ENCODE results near the gene FRMD4A. TPM values are rescaled to one million over a fixed set of nuclear protein-coding genes. Genes with fewer than 3 reads are reported as not detected.

Gene FRMD4A
- total RNA-seq, 4 donors from 2014 or later: 4.4 to 7.1 (median 5.2) TPM

GRCh38 chr10:13970957-13971353, 359.8 kb downstream of the FRMD4A start:
- H3K4me1 ChIP-seq: no peaks in the 10 kb centered on the region
- DNase-seq (no peak), ATAC-seq (no peak)
- intact Hi-C loops (cut with DNase I; ENCODE audit: low total_unique reads) (no loop called here), in situ Hi-C loops (cut with MboI; ENCODE audit: low sequenced_read_pairs in 4 of 4) (loop anchor here in 1 of 4 donors (25.0 kb wide), 1 partner anchor 309 kb away; no protein-coding TSS in a partner anchor)
- TF ChIP-seq POLR2A (IDR thresholded peaks at IDR 0.05) (no peak), CTCF (IDR thresholded peaks at IDR 0.05 in 4 of 5, conservative IDR thresholded peaks at IDR 0.05 in 1 of 5) (no peak)
- H3K4me3 ChIP-seq: no peak overlapping the region
- no peaks in the 10 kb centered on the region for H3K36me3 ChIP-seq
- no peaks in the 10 kb centered on the region for H3K27me3 ChIP-seq
- H3K27ac ChIP-seq: no peak overlapping the region
- H3K9me3 ChIP-seq: no peaks in the 10 kb centered on the region

- ATAC-seq: no peak
- no peaks in the 10 kb centered on the region for H3K4me1 ChIP-seq
- H3K9me3 ChIP-seq: no peaks in the 10 kb centered on the region
- in situ Hi-C loops (cut with MboI; ENCODE audit: low sequenced_read_pairs in 4 of 4): loop anchor here in 1 of 4 donors (25.0 kb wide), 1 partner anchor 308 kb away; no protein-coding TSS in a partner anchor
- TF ChIP-seq POLR2A (IDR thresholded peaks at IDR 0.05): no peak
- TF ChIP-seq CTCF (IDR thresholded peaks at IDR 0.05 in 4 of 5, conservative IDR thresholded peaks at IDR 0.05 in 1 of 5): no peak
- H3K27ac ChIP-seq: no peak overlapping the region
- H3K36me3 ChIP-seq: no peaks in the 10 kb centered on the region
- DNase-seq: no peak
- no peaks in the 10 kb centered on the region for H3K27me3 ChIP-seq
- intact Hi-C loops (cut with DNase I; ENCODE audit: low total_unique reads): no loop called here
- H3K4me3 ChIP-seq: no peak overlapping the region
Observed at GRCh38 chr10:13970236-13970956, 360.3 kb downstream of the FRMD4A start.

GRCh38 chr10:13969792-13970140, 361.0 kb downstream of the FRMD4A start:
- Histone ChIP-seq H3K4me3 (no peak overlapping the region), H3K27me3 (no peaks in the 10 kb centered on the region), H3K4me1 (no peaks in the 10 kb centered on the region), H3K36me3 (no peaks in the 10 kb centered on the region), H3K27ac (no peak overlapping the region), H3K9me3 (no peaks in the 10 kb centered on the region)
- TF ChIP-seq CTCF (IDR thresholded peaks at IDR 0.05 in 4 of 5, conservative IDR thresholded peaks at IDR 0.05 in 1 of 5): no peak
- TF ChIP-seq POLR2A (IDR thresholded peaks at IDR 0.05): no peak
- intact Hi-C loops (cut with DNase I; ENCODE audit: low total_unique reads) (no loop called here), in situ Hi-C loops (cut with MboI; ENCODE audit: low sequenced_read_pairs in 4 of 4) (loop anchor here in 1 of 4 donors (25.0 kb wide), 1 partner anchor 307 kb away; no protein-coding TSS in a partner anchor)
- DNase-seq: no peak
- ATAC-seq: no peak

- ATAC-seq (no peak), DNase-seq (no peak)
- no peaks in the 10 kb centered on the region for H3K4me1 ChIP-seq
- no peak overlapping the region for H3K4me3 ChIP-seq
- in situ Hi-C loops (cut with MboI; ENCODE audit: low sequenced_read_pairs in 4 of 4) (loop anchor here in 1 of 4 donors (25.0 kb wide), 1 partner anchor 307 kb away; no protein-coding TSS in a partner anchor), intact Hi-C loops (cut with DNase I; ENCODE audit: low total_unique reads) (no loop called here)
- H3K9me3 ChIP-seq: no peaks in the 10 kb centered on the region
- H3K36me3 ChIP-seq: no peaks in the 10 kb centered on the region
- H3K27ac ChIP-seq: no peak overlapping the region
- TF ChIP-seq POLR2A (IDR thresholded peaks at IDR 0.05) (no peak), CTCF (IDR thresholded peaks at IDR 0.05 in 4 of 5, conservative IDR thresholded peaks at IDR 0.05 in 1 of 5) (no peak)
- H3K27me3 ChIP-seq: no peaks in the 10 kb centered on the region
Observed at GRCh38 chr10:13969118-13969791, 361.5 kb downstream of the FRMD4A start.
